ENCODE results near the gene PLAA.
A peak's percentile ranks its signal among the peaks of the same experiment; 100 is the strongest.
"Not testable (repeated sequence)": the region's sequence is repeated elsewhere in the genome, so short reads cannot be mapped to it uniquely, and the experiment has no call there.

PLAA gene

DNA sequence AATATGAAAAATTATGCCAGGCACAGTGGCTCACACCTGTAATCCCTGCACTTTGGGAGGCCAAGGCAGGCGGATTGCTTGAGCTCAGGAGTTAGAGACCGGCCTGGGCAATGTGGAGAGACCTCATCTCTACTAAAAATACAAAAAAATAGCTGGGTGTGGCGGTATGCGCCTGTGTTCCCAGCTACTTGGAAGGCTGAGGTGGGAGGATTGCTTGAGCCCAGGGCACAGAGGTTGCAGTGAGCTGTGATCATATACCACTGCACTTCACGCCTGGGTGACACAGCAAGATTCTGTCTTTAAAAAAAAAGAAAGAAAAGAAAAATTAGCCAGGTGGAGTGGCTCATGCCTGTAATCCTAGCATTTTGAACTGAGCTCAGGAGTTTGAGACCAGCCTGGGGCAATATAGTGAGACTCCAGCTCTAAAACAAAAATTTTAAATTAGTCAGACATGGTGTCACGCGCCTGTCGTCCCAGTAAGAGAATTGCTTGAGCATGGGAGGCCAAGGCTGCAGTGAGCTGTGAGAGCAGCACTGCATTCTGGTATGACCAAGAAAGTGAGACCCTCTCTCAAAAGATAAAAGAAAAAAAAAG, 18.0 kb downstream of the PLAA start:
- no peak for DNase-seq

DNA sequence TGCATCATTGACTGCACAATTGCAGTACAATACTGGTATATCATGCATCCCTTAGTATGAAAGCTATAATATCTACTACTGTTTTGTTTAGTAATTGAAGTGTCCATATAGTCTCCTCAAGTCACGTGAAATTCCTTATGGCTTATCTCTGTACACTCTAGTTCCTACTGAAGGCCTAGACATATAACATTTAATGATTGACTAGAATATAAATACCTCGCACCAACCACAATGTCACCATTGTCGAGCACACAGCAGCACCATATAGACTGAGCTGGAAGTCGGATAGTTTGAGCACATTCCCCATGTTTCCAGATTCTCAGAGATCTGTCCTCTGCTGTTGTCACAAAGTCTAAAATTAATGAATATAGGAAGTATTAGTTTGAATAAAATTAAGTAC, 21.4 kb downstream of the PLAA start:
- DNase-seq = no peak

DNA sequence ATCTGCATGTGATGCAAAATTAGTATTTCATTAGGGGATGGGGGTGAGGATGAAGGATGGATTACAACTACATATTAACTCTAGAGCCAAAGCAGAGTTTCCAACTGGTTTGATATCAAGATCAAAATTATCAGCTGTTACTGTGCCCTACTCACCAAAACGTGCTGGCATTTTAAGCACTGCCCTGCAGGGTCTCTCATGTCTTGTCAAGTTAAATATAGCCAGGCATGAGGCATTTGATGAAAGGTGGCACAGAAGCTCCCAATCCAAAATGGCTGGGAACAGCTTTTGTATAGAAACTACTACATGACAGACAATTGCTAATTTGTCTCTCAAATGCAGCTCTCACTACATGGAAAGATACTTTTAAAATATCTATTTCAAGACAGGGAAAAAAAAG, 27.3 kb downstream of the PLAA start:
- DNase-seq = no peak

DNA sequence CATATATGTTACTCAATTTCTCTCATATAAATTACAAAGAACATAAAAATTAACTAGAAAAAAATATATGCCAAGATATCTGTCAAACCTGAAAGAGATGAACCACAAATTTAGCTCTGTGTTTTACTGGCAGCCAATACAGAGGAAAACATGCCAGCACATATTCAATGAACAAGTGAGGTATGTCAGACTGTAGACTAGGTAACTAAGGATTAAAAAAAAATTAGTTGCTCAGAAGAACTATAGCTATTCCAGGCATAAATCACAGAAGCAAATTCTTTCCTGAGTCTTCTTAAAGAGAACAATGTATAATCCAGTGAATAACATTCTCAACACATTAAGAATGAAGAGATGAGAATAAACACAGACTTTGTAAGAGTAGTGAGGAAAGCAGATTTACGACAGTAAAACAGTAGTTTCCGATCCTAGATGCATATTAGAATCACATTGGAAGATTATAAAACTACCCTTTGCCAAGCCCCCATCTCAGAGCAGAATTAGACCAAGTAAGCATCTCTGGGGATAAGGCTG, 33.8 kb downstream of the PLAA start:
- no peak for DNase-seq

DNA sequence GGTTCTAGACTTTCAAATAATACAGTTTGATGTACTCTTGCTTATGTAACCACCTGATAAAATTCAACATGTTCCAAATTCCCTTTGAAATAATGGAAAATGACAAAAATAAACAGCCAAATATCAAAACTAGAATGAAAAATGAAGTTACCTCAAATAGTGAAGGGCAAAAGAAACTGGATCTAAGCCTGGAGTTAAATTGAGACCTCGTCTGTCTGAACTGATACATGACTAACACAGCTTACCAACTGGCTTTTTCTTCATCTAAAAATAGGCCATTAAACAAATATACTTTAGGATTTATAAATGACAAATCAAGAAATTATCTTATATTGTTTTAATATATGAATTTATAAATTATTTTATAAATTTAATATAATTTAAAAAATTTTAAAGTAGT, 42.4 kb downstream of the PLAA start:
- DNase-seq = no peak

DNA sequence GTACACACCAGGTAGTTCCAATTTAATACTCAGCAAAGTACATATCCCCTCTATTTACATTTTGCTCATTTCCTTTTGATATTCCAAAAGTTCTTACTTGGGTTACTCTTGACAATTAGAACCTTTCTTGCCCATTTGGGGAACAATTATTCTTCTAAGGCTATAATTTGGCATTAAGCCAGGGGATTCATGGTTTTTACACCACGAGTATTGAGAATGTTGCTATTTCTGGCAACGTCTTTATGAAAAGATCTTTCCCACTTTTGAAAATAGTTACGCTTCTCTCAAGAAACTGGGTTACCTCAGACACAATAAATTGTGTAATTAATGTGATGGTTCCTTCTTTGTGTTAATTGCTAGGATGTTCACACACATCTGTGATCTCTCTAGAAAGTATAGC, 43.0 kb downstream of the PLAA start:
- DNase-seq = no peak

DNA sequence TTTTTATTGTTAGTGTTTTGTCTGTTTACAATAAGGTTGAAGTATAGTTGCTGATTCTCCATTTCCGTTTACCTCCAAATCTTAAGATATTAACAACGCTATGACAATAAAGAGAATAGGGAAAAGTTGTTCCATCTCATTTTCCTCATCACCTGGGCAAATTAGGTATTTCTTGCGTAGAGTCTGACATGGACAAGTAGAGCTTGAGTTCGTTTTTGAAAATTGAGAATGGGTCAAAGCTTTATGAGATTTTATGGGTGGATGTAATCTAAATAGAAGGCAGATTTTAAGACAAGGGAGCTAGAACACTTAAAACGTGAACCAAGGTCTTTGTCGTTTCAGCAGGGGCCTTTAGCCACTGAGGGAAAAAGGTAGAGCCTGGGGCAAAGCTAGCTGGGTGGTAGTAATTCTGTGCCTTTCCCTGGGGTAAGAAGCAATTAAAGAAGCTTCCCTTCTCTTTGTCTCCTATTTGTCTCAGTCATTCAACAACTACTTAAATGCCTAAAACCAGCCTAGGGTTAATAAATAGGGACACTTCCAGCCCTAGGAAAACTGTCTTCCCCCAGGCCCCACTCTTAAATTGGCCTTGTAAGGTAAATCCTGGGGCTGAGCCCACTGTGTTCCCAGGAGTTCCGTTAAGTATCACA, 53.9 kb downstream of the PLAA start:
- no peak for DNase-seq

DNA sequence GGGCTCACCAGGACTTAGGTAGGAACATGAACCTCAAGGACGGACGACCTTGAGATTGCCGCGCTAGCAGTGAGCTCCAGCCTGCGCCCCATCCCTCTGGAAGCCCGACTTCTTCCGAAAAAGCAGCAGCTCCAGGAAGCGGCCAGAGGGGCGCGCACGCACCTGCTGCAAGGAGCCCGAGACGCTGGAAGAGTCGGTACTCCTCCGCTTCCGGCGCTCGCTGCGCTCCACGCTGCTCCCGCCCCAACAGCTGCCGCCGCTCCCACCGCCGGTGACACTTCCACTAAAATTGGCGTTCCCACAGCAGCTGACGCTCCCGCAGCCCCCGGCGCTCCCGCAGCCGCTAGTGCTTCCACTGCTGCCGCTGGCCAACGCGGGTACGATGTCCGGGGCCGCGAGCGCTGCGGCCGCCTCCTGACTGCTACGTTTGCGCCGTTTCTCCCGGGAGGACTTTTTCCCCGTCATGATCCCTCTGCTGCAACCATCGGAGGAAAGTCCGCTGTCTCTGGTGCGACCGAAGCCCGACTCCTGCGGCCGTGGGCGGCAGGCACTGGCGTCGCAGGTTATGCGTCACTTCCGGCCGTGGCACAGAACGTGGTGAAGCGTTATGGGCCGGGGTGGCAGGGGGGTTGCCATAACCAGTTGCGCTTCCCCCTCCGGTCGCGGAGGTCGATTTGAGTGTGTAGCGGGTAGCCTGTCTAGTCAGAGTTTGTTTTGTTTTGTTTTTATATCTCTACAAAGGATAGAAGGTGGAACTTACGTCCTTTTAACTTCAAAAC, 54.6 kb downstream of the PLAA start, which contains the start of gene CAAP1:
TSS of gene CAAP1 (minus strand) at position 552 of the 779 bp plus-strand sequence. CDS start at position 465, 87 bp downstream.
- DNase-seq = peak; percentile 47

DNA sequence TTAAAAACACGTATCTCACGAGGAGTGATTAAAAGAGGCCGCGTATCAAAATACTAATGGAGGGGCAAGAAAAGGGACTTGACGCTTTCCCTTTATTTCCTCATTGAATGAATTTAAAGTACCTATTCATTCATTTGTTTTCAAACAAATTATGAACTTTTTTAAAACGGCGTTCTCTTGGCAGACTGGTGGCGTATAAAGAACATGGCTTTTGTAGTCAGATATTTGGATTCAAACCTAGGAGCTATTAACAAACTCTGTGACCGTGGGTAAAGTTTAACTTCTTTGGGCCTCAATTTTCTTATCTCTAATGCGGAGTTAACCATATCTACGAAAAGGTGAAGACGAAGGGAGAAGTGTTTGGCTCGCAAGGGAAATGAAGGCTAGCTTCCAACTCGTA, 55.3 kb downstream of the PLAA start:
- DNase-seq = no peak

DNA sequence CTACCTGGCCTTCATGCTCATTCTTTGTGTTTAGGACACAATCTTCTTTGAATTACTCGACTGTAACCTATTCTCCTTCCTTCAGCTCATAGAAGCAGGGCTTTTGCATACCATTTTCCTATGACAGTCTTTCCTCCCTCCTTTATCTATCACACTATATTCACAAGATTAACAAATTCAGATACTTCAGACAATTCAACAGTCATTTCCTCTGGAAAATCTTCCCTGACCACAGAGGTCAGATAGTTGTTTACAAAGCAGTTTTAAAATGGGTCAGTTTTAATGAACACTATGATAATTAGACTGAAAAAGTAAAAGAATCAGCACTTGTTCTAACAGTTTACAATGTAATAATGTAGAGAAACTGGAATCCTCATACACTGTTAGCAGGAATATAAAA, 58.8 kb downstream of the PLAA start:
- DNase-seq = no peak

DNA sequence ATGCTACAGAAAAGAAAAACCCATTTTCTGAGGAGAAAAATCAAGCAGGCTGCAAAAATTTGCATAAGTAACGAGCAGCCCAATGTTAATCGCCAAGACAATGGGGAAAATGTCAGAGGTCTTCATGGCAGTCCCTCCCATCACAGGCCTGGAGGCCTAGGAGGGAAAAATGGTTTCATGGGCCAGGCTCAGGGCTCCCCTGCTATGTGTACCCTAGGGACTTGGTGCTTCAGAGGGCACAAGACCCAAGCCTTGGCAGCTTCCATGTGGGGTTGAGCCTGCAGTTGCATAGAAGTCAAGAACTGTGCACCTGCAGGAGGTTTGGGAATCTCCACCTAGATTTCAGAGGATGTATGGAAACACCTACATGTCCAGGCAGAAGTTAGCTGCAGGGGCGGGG, 64.9 kb downstream of the PLAA start:
- no peak for DNase-seq

DNA sequence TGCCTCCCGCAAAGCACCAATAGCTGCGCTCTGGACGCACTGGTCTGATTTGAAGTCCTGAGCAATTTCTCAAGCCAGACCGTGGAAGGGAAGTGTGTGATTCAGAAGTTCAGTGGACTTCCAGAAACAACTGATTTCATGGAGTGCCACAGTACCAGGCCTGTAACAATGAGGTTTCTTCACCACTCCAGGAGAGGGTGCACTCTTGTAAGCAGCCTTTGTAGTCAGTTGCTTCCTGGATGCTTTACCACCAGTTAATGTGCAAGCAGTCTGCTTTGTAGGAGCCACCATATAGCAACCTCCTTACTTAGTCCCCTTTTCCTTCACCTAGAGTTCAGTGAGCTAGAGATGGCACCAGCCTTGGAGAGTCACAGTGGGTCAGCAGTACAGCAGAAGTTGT, 66.8 kb downstream of the PLAA start:
- DNase-seq = no peak

DNA sequence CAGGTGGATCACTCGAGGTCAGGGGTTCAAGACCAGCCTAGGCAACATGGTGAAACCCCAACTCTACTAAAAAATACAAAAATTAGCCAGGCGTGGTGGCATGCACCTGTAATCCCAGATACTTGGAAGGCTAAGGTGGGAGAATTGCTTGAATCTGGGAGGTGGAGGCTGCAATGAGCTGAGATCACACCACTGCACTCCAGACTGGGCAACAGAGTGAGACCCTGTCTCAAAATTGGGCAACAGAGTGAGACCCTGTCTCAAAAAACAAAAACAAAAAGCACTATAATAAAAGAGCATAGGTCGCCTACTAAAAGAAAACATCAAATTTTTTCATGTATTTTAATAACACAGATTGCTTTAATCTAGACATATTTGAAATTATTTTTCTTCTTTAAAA, 71.9 kb downstream of the PLAA start:
- DNase-seq = not testable (repeated sequence)

DNA sequence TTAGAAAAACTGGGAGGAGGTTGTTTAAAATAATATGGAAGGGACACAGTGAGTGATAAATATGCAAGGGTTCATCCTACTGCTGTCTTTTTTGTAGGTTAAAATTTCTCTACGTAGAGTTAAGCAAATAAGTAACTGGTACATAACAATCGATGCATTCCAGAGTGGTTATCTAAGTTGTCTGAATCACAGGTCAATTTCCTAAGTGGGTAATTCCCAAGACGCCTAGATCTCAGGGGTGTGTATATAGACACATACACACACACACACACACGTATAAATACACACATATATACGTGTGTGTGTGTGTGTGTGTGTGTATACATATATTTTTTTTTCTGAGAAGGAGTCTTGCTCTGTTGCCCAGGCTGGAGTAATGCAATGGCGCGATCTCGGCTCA, 76.8 kb downstream of the PLAA start:
- DNase-seq = no peak

DNA sequence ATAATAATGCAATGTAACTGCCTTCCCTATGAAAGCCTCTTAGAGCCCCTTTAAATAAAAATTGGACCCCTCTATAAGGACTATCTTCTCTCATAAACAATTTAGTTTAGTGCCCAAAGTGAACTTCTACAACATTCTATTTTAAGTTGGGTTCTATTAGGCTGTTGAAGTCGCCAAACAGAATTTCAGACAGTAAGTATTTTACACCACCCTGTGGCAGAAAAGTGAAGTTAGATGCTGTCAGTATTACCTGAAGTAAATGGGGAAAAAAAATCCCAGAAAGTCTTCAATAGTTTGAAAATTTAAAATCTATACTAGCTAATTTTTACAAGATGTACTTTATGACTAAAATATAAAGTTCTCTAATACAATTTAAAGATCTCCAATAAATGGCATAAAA, 84.0 kb downstream of the PLAA start:
- DNase-seq = no peak

DNA sequence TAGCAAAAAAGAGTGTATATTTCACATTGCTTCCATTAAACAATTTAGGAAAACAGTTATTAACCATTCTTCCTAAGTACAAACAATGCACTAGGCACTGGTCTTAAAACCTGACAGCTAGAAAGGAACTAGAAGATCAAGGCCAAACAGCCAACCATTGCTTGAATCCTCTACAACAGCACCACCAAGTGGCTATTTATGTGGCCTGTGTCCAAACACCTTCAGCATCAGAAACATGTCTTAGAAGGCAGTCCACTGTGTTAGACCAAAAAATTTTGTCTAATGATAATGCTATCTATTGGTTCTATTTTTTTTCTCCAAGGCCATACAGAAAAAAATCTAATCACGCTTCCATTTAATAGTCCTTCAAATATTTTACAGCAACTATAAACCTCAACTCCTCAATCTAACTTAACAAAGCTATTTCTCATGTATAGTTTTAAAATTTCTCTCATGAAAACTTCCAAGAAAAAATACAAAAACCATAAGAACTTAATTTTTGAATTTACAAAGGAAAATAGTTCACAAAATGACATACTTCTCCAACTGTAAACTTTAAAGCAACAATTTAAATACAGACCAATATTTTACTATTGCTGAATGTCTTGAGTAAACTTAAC, 90.5 kb downstream of the PLAA start:
- peak; percentile 47 for DNase-seq
